ENCODE results near the gene PLAAT4. TPM values are rescaled to one million over a fixed set of nuclear protein-coding genes. Genes with fewer than 3 reads are reported as not detected.
"Not testable (repeated sequence)": the region's sequence is repeated elsewhere in the genome, so short reads cannot be mapped to it uniquely, and the experiment has no call there.

PLAAT4 gene
- total RNA-seq, 1 experiment from 2014 or later = 0.18 TPM

GRCh38 chr11:63564056-63564774 is 27.6 kb downstream of the PLAAT4 start:
- no peaks in the 10 kb centered on the region for H3K36me3 ChIP-seq
- H3K27ac ChIP-seq = no peak overlapping the region
- no peak overlapping the region for H3K4me3 ChIP-seq
- peaks cover 4% of the 10 kb centered on the region for H3K4me1 ChIP-seq
- H3K27me3 ChIP-seq = no peaks in the 10 kb centered on the region
- DNase-seq = no peak
- no peaks in the 10 kb centered on the region for H3K9me3 ChIP-seq (replicated peaks)

- no peak overlapping the region for H3K4me3 ChIP-seq
- H3K27me3 ChIP-seq = no peaks in the 10 kb centered on the region
- H3K27ac ChIP-seq = no peak overlapping the region
- H3K9me3 ChIP-seq (replicated peaks) = no peaks in the 10 kb centered on the region
- DNase-seq = no peak
- H3K36me3 ChIP-seq = no peaks in the 10 kb centered on the region
- peaks cover 4% of the 10 kb centered on the region for H3K4me1 ChIP-seq
Measured at GRCh38 chr11:63564784-63565350, 28.3 kb downstream of the PLAAT4 start.

GRCh38 chr11:63567044-63567840 is 30.6 kb downstream of the PLAAT4 start:
- Histone ChIP-seq H3K4me3 (no peak overlapping the region), H3K36me3 (no peaks in the 10 kb centered on the region), H3K4me1 (peaks cover 4% of the 10 kb centered on the region), H3K27ac (no peak overlapping the region; the same call in 1 of the 2 replicates), H3K9me3 (replicated peaks) (no peaks in the 10 kb centered on the region), H3K27me3 (no peaks in the 10 kb centered on the region)
- peak in 1 of 2 experiments; percentile 35 for DNase-seq

GRCh38 chr11:63569570-63569969 is 33.0 kb downstream of the PLAAT4 start:
- DNase-seq = no peak
- H3K4me3 ChIP-seq = no peak overlapping the region
- H3K36me3 ChIP-seq = no peaks in the 10 kb centered on the region
- no peak overlapping the region for H3K27ac ChIP-seq
- no peaks in the 10 kb centered on the region for H3K9me3 ChIP-seq (replicated peaks)
- H3K27me3 ChIP-seq = no peaks in the 10 kb centered on the region
- peaks cover 9% of the 10 kb centered on the region for H3K4me1 ChIP-seq

GRCh38 chr11:63572026-63572688 is 35.5 kb downstream of the PLAAT4 start:
- no peaks in the 10 kb centered on the region for H3K27me3 ChIP-seq
- peaks cover 9% of the 10 kb centered on the region for H3K4me1 ChIP-seq
- no peak for DNase-seq
- no peak overlapping the region for H3K4me3 ChIP-seq
- H3K9me3 ChIP-seq (replicated peaks) = no peaks in the 10 kb centered on the region
- H3K27ac ChIP-seq = no peak overlapping the region
- no peaks in the 10 kb centered on the region for H3K36me3 ChIP-seq

- Histone ChIP-seq H3K4me1 (peaks cover 6% of the 10 kb centered on the region), H3K27ac (peak overlapping the region; percentile 38), H3K9me3 (replicated peaks) (0 out of 2 replicates have a peak, but pooled peaks cover 2% of the 10 kb centered on the region), H3K36me3 (no peaks in the 10 kb centered on the region), H3K4me3 (peak overlapping the region; percentile 31), H3K27me3 (no peaks in the 10 kb centered on the region)
- peak; percentile 92 to 97 for DNase-seq
Measured at GRCh38 chr11:63573881-63574855, 37.6 kb downstream of the PLAAT4 start.

GRCh38 chr11:63574856-63575602 is 38.4 kb downstream of the PLAAT4 start:
- DNase-seq = no peak
- H3K27me3 ChIP-seq = no peaks in the 10 kb centered on the region
- H3K36me3 ChIP-seq = no peaks in the 10 kb centered on the region
- H3K4me1 ChIP-seq = peaks cover 6% of the 10 kb centered on the region
- peak overlapping the region; percentile 27; the same call in 1 of the 2 replicates for H3K27ac ChIP-seq
- 0 out of 2 replicates have a peak, but pooled peaks cover 3% of the 10 kb centered on the region for H3K9me3 ChIP-seq (replicated peaks)
- H3K4me3 ChIP-seq = peak overlapping the region; percentile 31

- not testable (repeated sequence) for H3K4me3 ChIP-seq; H3K9me3 ChIP-seq (replicated peaks); H3K36me3 ChIP-seq; H3K4me1 ChIP-seq; H3K27ac ChIP-seq; DNase-seq; H3K27me3 ChIP-seq
Measured at GRCh38 chr11:63578882-63579281, 42.3 kb downstream of the PLAAT4 start.

GRCh38 chr11:63581224-63581623 is 44.6 kb downstream of the PLAAT4 start:
- H3K4me1 ChIP-seq; H3K27ac ChIP-seq; H3K36me3 ChIP-seq; H3K4me3 ChIP-seq; H3K27me3 ChIP-seq; H3K9me3 ChIP-seq (replicated peaks); DNase-seq: not testable (repeated sequence)

- Histone ChIP-seq H3K36me3 (no peaks in the 10 kb centered on the region), H3K4me3 (no peak overlapping the region), H3K27ac (no peak overlapping the region), H3K27me3 (no peaks in the 10 kb centered on the region), H3K9me3 (replicated peaks) (0 out of 2 replicates have a peak, but pooled peaks cover 3% of the 10 kb centered on the region), H3K4me1 (no peaks in the 10 kb centered on the region)
- no peak for DNase-seq
Measured at GRCh38 chr11:63583357-63583677, 46.7 kb downstream of the PLAAT4 start.

GRCh38 chr11:63586451-63587166 is 50.0 kb downstream of the PLAAT4 start:
- Histone ChIP-seq H3K36me3 (no peaks in the 10 kb centered on the region), H3K9me3 (replicated peaks) (no peaks in the 10 kb centered on the region), H3K27me3 (no peaks in the 10 kb centered on the region), H3K4me1 (no peaks in the 10 kb centered on the region), H3K27ac (no peak overlapping the region), H3K4me3 (no peak overlapping the region)
- DNase-seq = no peak

- Histone ChIP-seq H3K27me3 (no peaks in the 10 kb centered on the region), H3K36me3 (no peaks in the 10 kb centered on the region), H3K27ac (no peak overlapping the region), H3K4me1 (no peaks in the 10 kb centered on the region), H3K4me3 (no peak overlapping the region), H3K9me3 (replicated peaks) (no peaks in the 10 kb centered on the region)
- DNase-seq = no peak
Measured at GRCh38 chr11:63589000-63589399, 52.4 kb downstream of the PLAAT4 start.

Measured in SJCRH30 (cell line).